Keratinocyte (primary cell): ENCODE data around the gene XIRP2. TPM values are rescaled to one million over a fixed set of nuclear protein-coding genes. Genes with fewer than 3 reads are reported as not detected.

Experiments used
- DNase-seq: peaks from one replicate; pipeline ENCODE4 v3.0.0-alpha.2; 2011; ENCODE audit warnings: low read depth, missing footprints, low spot score
- FAIRE-seq: peaks from 2 replicates; lab custom pipeline; 2011; peaks lifted over from hg19 to GRCh38; lab: Jason Lieb, UNC
- H2AFZ ChIP-seq: 2 replicates; pipeline ENCODE4 v1.6.0; 2012; ENCODE audit warnings: low read length, control low read depth, inconsistent platforms; ENCODE audit not compliant: control insufficient read depth
- H3K27ac ChIP-seq: 2 replicates; pipeline ENCODE4 v1.5.1; 2011; ENCODE audit warnings: low read length; ENCODE audit not compliant: control insufficient read depth, insufficient read depth
- H3K27me3 ChIP-seq: 3 replicates; pipeline ENCODE4 v1.6.0; 2011; ENCODE audit warnings: low read length; ENCODE audit not compliant: control insufficient read depth, insufficient read depth; ENCODE audit errors: extremely low read depth
- H3K36me3 ChIP-seq, 2 experiments: 2 replicates in 1 of 2; 3 replicates in 1 of 2; pipeline ENCODE4 v1.5.1; 2011; ENCODE audit warnings: low read length in 2 of 2, mild to moderate bottlenecking in 1 of 2; ENCODE audit not compliant: control insufficient read depth in 2 of 2, insufficient read depth in 2 of 2; ENCODE audit errors: extremely low read depth in 1 of 2
- H3K4me1 ChIP-seq: 3 replicates; pipeline ENCODE4 v1.5.1; 2011; ENCODE audit warnings: low read length; ENCODE audit not compliant: control insufficient read depth, insufficient read depth; ENCODE audit errors: extremely low read depth
- H3K4me2 ChIP-seq: 3 replicates; pipeline ENCODE4 v1.6.0; 2011; ENCODE audit warnings: low read depth, low read length; ENCODE audit not compliant: control insufficient read depth, insufficient read depth; ENCODE audit errors: extremely low read depth
- H3K4me3 ChIP-seq, 3 experiments: fragments of 200-600 bp in 1 of 3; sonication (generic) in 1 of 3; 2 replicates in 2 of 3; 3 replicates in 1 of 3; pipeline ENCODE4 v1.5.1; 2011 to 2016; ENCODE audit warnings: low read length in 3 of 3, mild to moderate bottlenecking in 3 of 3, control low read depth in 2 of 3, inconsistent platforms in 1 of 3, low read depth in 1 of 3, mixed read lengths in 1 of 3, mixed run types in 1 of 3, moderate library complexity in 1 of 3; ENCODE audit not compliant: control insufficient read depth in 2 of 3, insufficient read depth in 2 of 3; ENCODE audit errors: extremely low read depth in 1 of 3
- H3K79me2 ChIP-seq: 2 replicates; pipeline ENCODE4 v1.6.0; 2012; ENCODE audit warnings: low read length; ENCODE audit not compliant: control insufficient read depth, insufficient read depth
- H3K9ac ChIP-seq: 3 replicates; pipeline ENCODE4 v1.6.0; 2011; ENCODE audit warnings: low read length; ENCODE audit not compliant: control insufficient read depth, insufficient read depth; ENCODE audit errors: extremely low read depth
- H3K9me1 ChIP-seq: 3 replicates; pipeline ENCODE4 v1.6.0; 2011; ENCODE audit warnings: low read length; ENCODE audit not compliant: control insufficient read depth, insufficient read depth; ENCODE audit errors: extremely low read depth
- H3K9me3 ChIP-seq: 2 replicates; pipeline ENCODE4 v1.5.1; 2012; ENCODE audit warnings: low read depth, low read length; ENCODE audit not compliant: control insufficient read depth
- H4K20me1 ChIP-seq: 3 replicates; pipeline ENCODE4 v1.6.0; 2011; ENCODE audit warnings: low read length; ENCODE audit not compliant: control insufficient read depth, insufficient read depth; ENCODE audit errors: extremely low read depth
- CTCF ChIP-seq, 3 experiments: IDR thresholded peaks in 1 of 3; conservative IDR thresholded peaks in 1 of 3; optimal IDR thresholded peaks in 1 of 3; 2 replicates in 2 of 3; 3 replicates in 1 of 3; pipeline versions ENCODE3 to v1.5.1; 2011; ENCODE audit warnings: low read length in 3 of 3, mild to moderate bottlenecking in 3 of 3, moderate library complexity in 2 of 3, control low read depth in 1 of 3, inconsistent platforms in 1 of 3; ENCODE audit not compliant: insufficient read depth in 2 of 3; ENCODE audit errors: extremely low read depth in 1 of 3
- EZH2 ChIP-seq: IDR thresholded peaks from one replicate; pipeline ENCODE4 v1.6.1; 2012; ENCODE audit warnings: inconsistent platforms, mild to moderate bottlenecking, low read length, moderate library complexity
- dilution Hi-C: fragments of 300-500 bp; cut with MboI; formaldehyde crosslinking; loops from one replicate; pipeline ENCODE4 v1.7.0; 2020; ENCODE audit warnings: low sequenced_read_pairs; ENCODE audit not compliant: extremely low pct_ligation_motif_present
- polyA plus RNA-seq, 5 experiments: library from polyadenylated mRNA; depleted of rRNA in 3 of 5; stranded (reverse) in 3 of 5; stranded (forward) in 1 of 5; unstranded in 1 of 5; fragments of >200 nt; gene quantifications; 1 replicate in 1 of 5; 2 replicates in 3 of 5; 3 replicates in 1 of 5; pipeline versions ENCODE4 v1.2.1 to v1.2.3, GENCODE V29; 2011 to 2012; ENCODE audit warnings: missing spikeins in 2 of 5, low read depth in 1 of 5, low replicate concordance in 1 of 5

Gene XIRP2
- polyA plus RNA-seq, 1 donor (not counting 4 experiments of a cell fraction or from before 2014, with no cell fraction given): 0.01 TPM

GRCh38 chr2:167292430-167293171 is 404.3 kb downstream of the XIRP2 start, which contains the start of gene B3GALT1:
TSS of gene B3GALT1 (plus strand) at chr2:167293001.
- Histone ChIP-seq H3K9ac (no peak within 1 kb of the TSS), H3K4me2 (peak within 1 kb of the TSS; percentile 77), H3K27ac (no peak within 1 kb of the TSS), H3K4me3 (peak within 1 kb of the TSS; percentile 60 to 78 (median 61)), H3K36me3 (no peaks in the 10 kb centered on the region), H3K9me3 (no peaks in the 10 kb centered on the region), H3K4me1 (peaks cover 7% of the 10 kb centered on the region), H3K9me1 (no peaks in the 10 kb centered on the region), H2AFZ (peak within 1 kb of the TSS; percentile 76), H3K27me3 (peaks cover 21% of the 10 kb centered on the region), H3K79me2 (no peaks in the 10 kb centered on the region), H4K20me1 (no peaks in the 10 kb centered on the region)
- no peak for TF ChIP-seq EZH2
- TF ChIP-seq CTCF (optimal IDR thresholded peaks at IDR 0.05 in 1 of 3, IDR thresholded peaks at IDR 0.05 in 1 of 3, conservative IDR thresholded peaks at IDR 0.05 in 1 of 3; ENCODE audit: extremely low read depth in 1 of 3, insufficient read depth in 2 of 3, low read length in 3 of 3): peak; percentile 22 to 62 (median 47)
- DNase-seq: peak; percentile 4
- dilution Hi-C loops: no loop called here
- FAIRE-seq: no peak

DNA sequence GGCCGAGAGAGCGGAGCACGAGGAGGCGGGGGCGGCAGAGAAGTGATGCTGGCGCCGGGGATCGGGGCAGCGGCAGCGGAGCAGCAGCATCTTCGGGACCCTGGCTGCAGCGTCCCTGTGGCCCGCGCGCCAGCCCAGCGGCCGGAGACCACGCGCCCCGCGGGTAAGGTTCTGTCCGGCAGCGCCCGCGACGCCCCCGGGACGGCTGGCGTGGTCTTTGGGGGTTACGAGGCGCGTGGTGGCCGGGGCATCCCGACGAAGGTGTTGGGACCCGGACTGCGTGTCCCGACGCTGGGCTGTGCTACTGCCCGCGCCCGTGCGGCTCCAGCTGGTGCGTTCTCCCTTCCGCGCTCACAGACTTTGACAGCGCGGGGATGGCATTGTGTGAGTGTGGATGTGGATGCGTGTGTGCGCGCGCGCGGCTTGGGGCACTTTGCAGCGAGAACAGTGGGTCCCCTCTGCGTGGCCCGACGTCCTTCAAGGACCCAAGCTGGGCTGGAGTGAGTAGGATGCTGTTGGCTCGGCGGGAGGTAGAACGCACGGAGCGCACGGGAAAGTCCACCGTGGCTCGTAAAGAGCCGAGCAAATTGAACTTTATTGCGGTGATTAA is 405.0 kb downstream of the XIRP2 start:
- FAIRE-seq: no peak
- H3K27ac ChIP-seq: no peak overlapping the region
- H3K4me1 ChIP-seq: peaks cover 7% of the 10 kb centered on the region
- H2AFZ ChIP-seq: peak overlapping the region; percentile 33
- no peaks in the 10 kb centered on the region for H3K9me3 ChIP-seq
- no peak for TF ChIP-seq CTCF (optimal IDR thresholded peaks at IDR 0.05 in 1 of 3, IDR thresholded peaks at IDR 0.05 in 1 of 3, conservative IDR thresholded peaks at IDR 0.05 in 1 of 3; ENCODE audit: extremely low read depth in 1 of 3, insufficient read depth in 2 of 3, low read length in 3 of 3)
- no peak for TF ChIP-seq EZH2
- dilution Hi-C loops: no loop called here
- H3K79me2 ChIP-seq: no peaks in the 10 kb centered on the region
- no peaks in the 10 kb centered on the region for H3K36me3 ChIP-seq
- H3K27me3 ChIP-seq: peaks cover 21% of the 10 kb centered on the region
- peak overlapping the region; percentile 8 to 61 (median 60) for H3K4me3 ChIP-seq
- no peaks in the 10 kb centered on the region for H4K20me1 ChIP-seq
- no peak overlapping the region for H3K9ac ChIP-seq
- no peak for DNase-seq
- no peaks in the 10 kb centered on the region for H3K9me1 ChIP-seq
- H3K4me2 ChIP-seq: peak overlapping the region; percentile 77
